GM10266 (cell line): Measurements from ENCODE around the gene ARMC8.

ENCODE experiments used
- DNase-seq: peaks from one replicate; pipeline ENCODE4 v3.0.0; 2012; ENCODE audit errors: extremely low spot score
- CTCF ChIP-seq: IDR thresholded peaks from 2 replicates; pipeline ENCODE4 v1.5.1; 2012; ENCODE audit warnings: mild to moderate bottlenecking, low read depth; ENCODE audit not compliant: control insufficient read depth, insufficient read depth; ENCODE audit errors: missing control alignments

Gene ARMC8

GRCh38 chr3:138200424-138200823, 13.3 kb downstream of the ARMC8 start:
- TF ChIP-seq CTCF: no peak
- no peak for DNase-seq

- TF ChIP-seq CTCF: no peak
- no peak for DNase-seq
Observed at GRCh38 chr3:138202945-138203701, 16.0 kb downstream of the ARMC8 start.

- no peak for TF ChIP-seq CTCF
- no peak for DNase-seq
Observed at GRCh38 chr3:138203938-138204337, 16.8 kb downstream of the ARMC8 start.

GRCh38 chr3:138205527-138205926, 18.4 kb downstream of the ARMC8 start:
- DNase-seq: no peak
- no peak for TF ChIP-seq CTCF

GRCh38 chr3:138206196-138206595, 19.1 kb downstream of the ARMC8 start:
- no peak for DNase-seq
- no peak for TF ChIP-seq CTCF

- DNase-seq: no peak
- TF ChIP-seq CTCF: no peak
Observed at GRCh38 chr3:138210528-138210927, 23.4 kb downstream of the ARMC8 start.

- no peak for DNase-seq
- TF ChIP-seq CTCF: no peak
Observed at GRCh38 chr3:138213398-138214085, 26.4 kb downstream of the ARMC8 start.
